ENCODE results near the gene PNPLA8. TPM values are rescaled to one million over a fixed set of nuclear protein-coding genes. Genes with fewer than 3 reads are reported as not detected.

PNPLA8 gene
- total RNA-seq, 1 donor from 2014 or later: 25.5 TPM

DNA sequence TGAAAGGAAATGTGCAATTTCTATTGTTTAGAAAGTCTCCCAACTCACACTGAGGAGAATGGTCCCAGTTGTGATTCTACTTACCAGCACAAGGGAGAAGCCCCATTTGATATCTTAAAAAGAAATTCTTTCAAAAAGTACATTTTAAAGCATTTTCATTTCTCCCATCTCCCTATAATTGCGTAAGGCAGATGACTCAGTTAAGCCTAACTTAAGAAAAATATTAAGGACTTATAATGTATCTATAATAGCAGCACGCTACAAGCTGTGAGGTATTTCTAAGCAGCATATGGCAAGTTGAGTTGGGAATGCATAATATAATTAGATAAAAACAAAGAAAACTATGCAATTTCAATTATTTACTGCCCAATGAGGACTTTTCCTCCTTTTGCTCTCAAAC is 61.2 kb downstream of the PNPLA8 start:
- no peak overlapping the region for H3K27ac Mint-ChIP-seq
- CTCF ChIA-PET: interaction anchor here (1.1 kb wide), 1 partner anchor 32 kb away, joined by 3 read pairs; no protein-coding TSS in a partner anchor
- H3K36me3 Mint-ChIP-seq (ENCODE audit: low read depth): no peaks in the 10 kb centered on the region
- peaks cover 16% of the 10 kb centered on the region for H3K4me1 Mint-ChIP-seq
- DNase-seq (no peak), ATAC-seq (ENCODE audit: low read depth) (no peak)
- POLR2A ChIA-PET: no interaction called here
- intact Hi-C loops (cut with micrococcal nuclease): no loop called here
- H3K27me3 Mint-ChIP-seq: peaks cover 35% of the 10 kb centered on the region
- TF ChIP-seq, protein P1, sequence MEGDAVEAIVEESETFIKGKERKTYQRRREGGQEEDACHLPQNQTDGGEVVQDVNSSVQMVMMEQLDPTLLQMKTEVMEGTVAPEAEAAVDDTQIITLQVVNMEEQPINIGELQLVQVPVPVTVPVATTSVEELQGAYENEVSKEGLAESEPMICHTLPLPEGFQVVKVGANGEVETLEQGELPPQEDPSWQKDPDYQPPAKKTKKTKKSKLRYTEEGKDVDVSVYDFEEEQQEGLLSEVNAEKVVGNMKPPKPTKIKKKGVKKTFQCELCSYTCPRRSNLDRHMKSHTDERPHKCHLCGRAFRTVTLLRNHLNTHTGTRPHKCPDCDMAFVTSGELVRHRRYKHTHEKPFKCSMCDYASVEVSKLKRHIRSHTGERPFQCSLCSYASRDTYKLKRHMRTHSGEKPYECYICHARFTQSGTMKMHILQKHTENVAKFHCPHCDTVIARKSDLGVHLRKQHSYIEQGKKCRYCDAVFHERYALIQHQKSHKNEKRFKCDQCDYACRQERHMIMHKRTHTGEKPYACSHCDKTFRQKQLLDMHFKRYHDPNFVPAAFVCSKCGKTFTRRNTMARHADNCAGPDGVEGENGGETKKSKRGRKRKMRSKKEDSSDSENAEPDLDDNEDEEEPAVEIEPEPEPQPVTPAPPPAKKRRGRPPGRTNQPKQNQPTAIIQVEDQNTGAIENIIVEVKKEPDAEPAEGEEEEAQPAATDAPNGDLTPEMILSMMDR (IDR thresholded peaks at IDR 0.05): no peak
- no peak overlapping the region for H3K4me3 Mint-ChIP-seq
- no peaks in the 10 kb centered on the region for H3K9me3 Mint-ChIP-seq

DNA sequence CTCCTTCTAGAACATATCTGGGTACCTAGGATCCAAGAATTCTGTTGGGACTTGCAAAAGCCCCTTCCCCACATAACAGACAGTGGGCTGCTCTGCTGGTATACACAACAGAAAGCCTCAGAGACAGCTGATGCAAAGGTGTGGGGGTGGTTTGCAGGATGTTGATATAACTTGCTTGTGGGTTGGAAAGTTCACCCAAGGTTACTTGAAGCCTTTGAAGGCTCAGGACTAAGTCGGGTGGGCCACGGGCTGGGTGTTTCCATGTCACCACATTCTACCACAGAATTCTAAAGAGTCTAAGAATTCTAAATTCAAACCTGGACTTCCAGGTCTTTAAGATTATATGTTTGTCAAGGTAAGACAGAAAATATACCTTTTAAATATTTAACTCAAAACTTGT is 62.3 kb downstream of the PNPLA8 start:
- Mint-ChIP-seq H3K4me3 (no peak overlapping the region), H3K4me1 (peaks cover 12% of the 10 kb centered on the region), H3K27ac (no peak overlapping the region), H3K27me3 (peaks cover 38% of the 10 kb centered on the region), H3K36me3 (ENCODE audit: low read depth) (no peaks in the 10 kb centered on the region), H3K9me3 (no peaks in the 10 kb centered on the region)
- POLR2A ChIA-PET: no interaction called here
- CTCF ChIA-PET: no interaction called here
- TF ChIP-seq, protein P1 (IDR thresholded peaks at IDR 0.05): no peak
- ATAC-seq (ENCODE audit: low read depth) (no peak), DNase-seq (no peak)
- intact Hi-C loops (cut with micrococcal nuclease): no loop called here

DNA sequence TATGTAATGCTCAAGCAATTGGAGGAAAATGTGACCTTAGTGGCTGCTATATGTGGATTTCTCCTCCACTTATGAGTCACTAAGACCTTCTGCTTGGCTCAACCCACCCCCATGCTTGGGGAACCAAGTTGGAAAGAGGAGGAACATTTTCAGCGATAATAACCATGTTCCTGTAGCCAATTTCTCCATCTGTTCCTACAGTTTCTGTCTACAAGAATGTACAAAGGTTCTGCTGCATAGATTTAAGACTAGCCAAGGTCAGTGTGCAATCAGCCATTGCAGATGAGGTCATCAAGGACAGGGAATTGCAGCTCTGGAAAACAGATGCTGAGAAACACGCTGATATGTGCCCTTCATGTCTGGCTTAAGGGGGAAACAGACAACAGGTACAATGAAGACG is 64.1 kb downstream of the PNPLA8 start:
- ChIA-PET CTCF (no interaction called here), POLR2A (no interaction called here)
- ATAC-seq (ENCODE audit: low read depth): no peak

DNA sequence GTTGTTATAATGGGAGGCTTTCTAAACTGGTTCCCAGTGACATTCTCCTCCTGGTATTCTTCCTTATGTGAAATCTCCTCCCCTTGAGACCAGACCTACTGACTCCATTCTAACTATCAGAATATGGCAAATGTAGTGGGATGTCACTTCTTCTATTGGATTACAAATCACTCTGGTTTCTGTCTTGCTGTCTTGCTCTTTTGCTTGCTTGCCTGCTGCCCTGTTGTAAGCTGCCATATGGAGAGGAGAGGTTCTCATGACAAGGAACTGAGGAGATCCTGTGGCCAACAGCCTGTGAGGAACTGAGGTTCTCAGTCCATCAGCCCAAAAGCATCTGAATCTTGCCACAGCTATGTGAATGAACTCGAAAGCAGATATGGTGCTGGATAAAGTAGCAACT is 65.0 kb downstream of the PNPLA8 start:
- ATAC-seq (ENCODE audit: low read depth) (no peak), DNase-seq (no peak)
- no peak overlapping the region for H3K4me3 Mint-ChIP-seq
- H3K4me1 Mint-ChIP-seq: peaks cover 11% of the 10 kb centered on the region
- intact Hi-C loops (cut with micrococcal nuclease): loop anchor here (1.0 to 2.0 kb wide), 3 partner anchors 36 to 280 kb away; no protein-coding TSS in a partner anchor
- POLR2A ChIA-PET: interaction anchor here (0.7 kb wide), 1 partner anchor 8 kb away, joined by 3 read pairs; no protein-coding TSS in a partner anchor
- H3K9me3 Mint-ChIP-seq: no peaks in the 10 kb centered on the region
- CTCF ChIA-PET: interaction anchor here (1.0 to 2.4 kb wide), 2 partner anchors 76 to 281 kb away, joined by 4 to 30 read pairs; no protein-coding TSS in a partner anchor
- H3K27ac Mint-ChIP-seq: no peak overlapping the region
- TF ChIP-seq, protein P1 (IDR thresholded peaks at IDR 0.05): no peak
- peaks cover 42% of the 10 kb centered on the region for H3K27me3 Mint-ChIP-seq
- no peaks in the 10 kb centered on the region for H3K36me3 Mint-ChIP-seq (ENCODE audit: low read depth)

More for the DNA sequence above, 64.1 kb downstream of the PNPLA8 start:
- Mint-ChIP-seq H3K4me3 (no peak overlapping the region), H3K27ac (no peak overlapping the region), H3K4me1 (peaks cover 9% of the 10 kb centered on the region), H3K9me3 (no peaks in the 10 kb centered on the region), H3K36me3 (ENCODE audit: low read depth) (no peaks in the 10 kb centered on the region), H3K27me3 (peaks cover 46% of the 10 kb centered on the region)
- TF ChIP-seq, protein P1 (IDR thresholded peaks at IDR 0.05): no peak
- no peak for DNase-seq
- intact Hi-C loops (cut with micrococcal nuclease): loop anchor here (2.0 kb wide), 1 partner anchor 35 kb away; no protein-coding TSS in a partner anchor

DNA sequence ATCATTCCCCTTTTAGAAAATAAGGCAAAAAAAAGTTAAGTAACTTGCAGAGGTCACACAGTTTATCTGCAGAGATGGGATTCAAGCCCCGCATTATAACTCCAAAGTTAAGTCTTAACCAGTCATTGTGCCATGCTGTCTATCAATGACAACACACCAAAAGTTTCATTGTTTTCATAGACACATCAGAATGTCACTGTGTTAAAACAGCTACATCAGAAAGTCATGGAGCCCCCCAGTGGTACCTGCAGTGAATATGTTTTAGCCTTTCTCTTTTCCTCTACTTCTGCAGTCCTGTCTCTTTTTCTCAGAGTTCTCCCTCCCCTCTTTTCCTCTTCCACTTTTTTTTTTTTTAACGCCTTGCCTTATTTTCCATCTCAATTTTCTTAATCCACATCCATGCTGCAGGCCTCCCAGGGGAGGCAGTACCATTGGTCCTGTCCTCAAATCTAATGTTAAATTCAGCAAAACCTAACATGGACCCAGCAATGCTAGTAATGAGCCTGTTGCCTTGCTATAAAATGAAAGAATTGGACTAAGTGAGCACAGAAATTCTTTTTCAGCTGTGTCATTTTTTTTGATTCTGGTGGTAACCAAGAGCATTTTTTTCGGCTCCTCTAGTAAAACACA is 65.9 kb downstream of the PNPLA8 start:
- no peak overlapping the region for H3K4me3 Mint-ChIP-seq
- POLR2A ChIA-PET: interaction anchor here (0.7 kb wide), 2 partner anchors 9 to 1908 kb away, joined by 3 to 4 read pairs; no protein-coding TSS in a partner anchor

More for the DNA sequence above, 65.9 kb downstream of the PNPLA8 start:
- H3K36me3 Mint-ChIP-seq (ENCODE audit: low read depth): no peaks in the 10 kb centered on the region
- peaks cover 11% of the 10 kb centered on the region for H3K4me1 Mint-ChIP-seq
- TF ChIP-seq, protein P1 (IDR thresholded peaks at IDR 0.05): no peak
- H3K27ac Mint-ChIP-seq: peak overlapping the region; percentile 12
- peaks cover 42% of the 10 kb centered on the region for H3K27me3 Mint-ChIP-seq
- CTCF ChIA-PET: interaction anchor here (1.0 to 2.9 kb wide), 5 partner anchors 9 to 280 kb away, joined by 4 to 30 read pairs (median 10); no protein-coding TSS in a partner anchor
- DNase-seq (no peak), ATAC-seq (ENCODE audit: low read depth) (peak; percentile 36)
- no peaks in the 10 kb centered on the region for H3K9me3 Mint-ChIP-seq
- intact Hi-C loops (cut with micrococcal nuclease): loop anchor here (1.0 to 2.0 kb wide), 3 partner anchors 37 to 279 kb away; no protein-coding TSS in a partner anchor

Data from activated B cell treated with CpG ODN at 0.5 μM for 24 hours (primary cell).